GM12872 (cell line): ENCODE measurements around the gene SEMA3D.

Experiments used
- TF ChIP-seq, protein P1 (sequence below): IDR thresholded peaks from 3 replicates; pipeline ENCODE4 v1.5.1; 2011; ENCODE audit warnings: low read depth, mild to moderate bottlenecking, low read length, moderate library complexity; ENCODE audit not compliant: insufficient read depth

Gene SEMA3D

DNA sequence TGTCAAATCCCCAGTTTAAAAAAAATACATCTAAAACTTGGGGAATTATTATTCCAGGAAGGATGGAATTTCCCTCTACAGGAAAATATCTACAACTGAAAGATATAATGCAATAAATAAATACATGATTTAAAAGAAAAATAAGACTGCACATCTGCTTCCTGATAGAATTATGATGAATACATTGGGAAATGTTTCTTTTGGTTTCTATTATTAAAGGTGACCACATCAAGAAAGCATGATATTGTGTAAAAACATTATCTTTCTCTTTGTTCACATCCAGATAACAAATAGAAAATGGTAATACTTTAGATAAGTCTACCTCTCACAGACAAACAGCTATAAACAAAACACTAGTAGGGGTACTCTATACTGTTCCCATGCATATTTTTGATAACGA is 19.2 kb downstream of the SEMA3D start:
- TF ChIP-seq, protein P1, sequence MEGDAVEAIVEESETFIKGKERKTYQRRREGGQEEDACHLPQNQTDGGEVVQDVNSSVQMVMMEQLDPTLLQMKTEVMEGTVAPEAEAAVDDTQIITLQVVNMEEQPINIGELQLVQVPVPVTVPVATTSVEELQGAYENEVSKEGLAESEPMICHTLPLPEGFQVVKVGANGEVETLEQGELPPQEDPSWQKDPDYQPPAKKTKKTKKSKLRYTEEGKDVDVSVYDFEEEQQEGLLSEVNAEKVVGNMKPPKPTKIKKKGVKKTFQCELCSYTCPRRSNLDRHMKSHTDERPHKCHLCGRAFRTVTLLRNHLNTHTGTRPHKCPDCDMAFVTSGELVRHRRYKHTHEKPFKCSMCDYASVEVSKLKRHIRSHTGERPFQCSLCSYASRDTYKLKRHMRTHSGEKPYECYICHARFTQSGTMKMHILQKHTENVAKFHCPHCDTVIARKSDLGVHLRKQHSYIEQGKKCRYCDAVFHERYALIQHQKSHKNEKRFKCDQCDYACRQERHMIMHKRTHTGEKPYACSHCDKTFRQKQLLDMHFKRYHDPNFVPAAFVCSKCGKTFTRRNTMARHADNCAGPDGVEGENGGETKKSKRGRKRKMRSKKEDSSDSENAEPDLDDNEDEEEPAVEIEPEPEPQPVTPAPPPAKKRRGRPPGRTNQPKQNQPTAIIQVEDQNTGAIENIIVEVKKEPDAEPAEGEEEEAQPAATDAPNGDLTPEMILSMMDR: no peak

DNA sequence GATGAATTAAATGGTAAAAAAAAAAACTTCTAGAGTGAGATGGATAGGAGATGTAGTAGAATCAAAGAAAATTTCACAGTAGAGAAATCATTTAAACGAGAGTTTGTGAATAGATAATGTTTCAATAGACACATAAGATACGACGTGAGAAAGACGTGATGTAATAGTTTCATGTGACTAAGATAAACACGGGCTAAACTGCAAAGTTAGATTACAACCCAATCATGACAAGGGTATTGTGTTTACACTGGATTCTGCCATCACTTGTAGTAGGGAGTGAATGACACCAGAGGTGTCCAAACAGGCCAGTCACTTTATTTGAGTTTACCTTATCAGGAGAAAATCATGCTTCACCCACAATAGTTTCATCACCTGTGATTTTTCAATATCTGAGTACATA is 21.6 kb downstream of the SEMA3D start:
- TF ChIP-seq, protein P1: no peak

DNA sequence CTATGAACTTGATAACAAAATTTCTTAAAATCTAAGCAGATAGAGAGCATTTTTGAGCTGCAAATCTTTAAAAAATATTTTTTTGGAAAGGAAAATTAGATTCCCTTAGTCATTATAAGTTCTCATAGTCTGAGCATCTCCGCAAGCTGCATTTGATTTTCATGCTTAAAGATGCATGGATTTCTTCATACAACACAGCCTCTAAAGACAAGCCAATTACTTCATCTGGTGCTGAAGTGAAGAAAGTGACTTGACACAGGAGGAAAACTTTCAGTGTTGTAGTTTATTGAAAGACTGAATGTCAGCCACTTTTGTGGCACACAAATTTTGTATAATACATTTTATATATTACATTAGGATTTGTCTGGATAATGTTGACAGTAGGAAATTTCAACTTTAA is 22.5 kb downstream of the SEMA3D start:
- TF ChIP-seq, protein P1: no peak

DNA sequence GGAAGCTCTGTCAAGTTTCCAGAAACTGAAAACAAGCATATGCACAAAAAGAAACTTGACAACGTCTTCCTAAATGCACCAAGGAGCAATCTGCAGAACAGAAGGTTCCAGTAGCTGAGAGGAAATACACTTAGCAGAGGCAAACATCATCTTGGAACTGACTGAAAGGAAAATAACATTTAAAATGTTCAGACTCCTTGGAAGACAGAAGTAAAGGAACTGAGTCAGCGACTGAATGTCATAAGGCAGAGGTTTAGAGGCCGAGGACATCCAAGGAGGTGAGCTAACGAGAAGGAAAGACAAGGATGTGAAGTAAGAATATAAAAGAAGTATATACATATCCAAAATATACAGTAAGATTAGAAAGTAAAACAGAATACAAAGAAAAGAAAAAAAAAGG is 24.1 kb downstream of the SEMA3D start:
- TF ChIP-seq, protein P1: no peak

DNA sequence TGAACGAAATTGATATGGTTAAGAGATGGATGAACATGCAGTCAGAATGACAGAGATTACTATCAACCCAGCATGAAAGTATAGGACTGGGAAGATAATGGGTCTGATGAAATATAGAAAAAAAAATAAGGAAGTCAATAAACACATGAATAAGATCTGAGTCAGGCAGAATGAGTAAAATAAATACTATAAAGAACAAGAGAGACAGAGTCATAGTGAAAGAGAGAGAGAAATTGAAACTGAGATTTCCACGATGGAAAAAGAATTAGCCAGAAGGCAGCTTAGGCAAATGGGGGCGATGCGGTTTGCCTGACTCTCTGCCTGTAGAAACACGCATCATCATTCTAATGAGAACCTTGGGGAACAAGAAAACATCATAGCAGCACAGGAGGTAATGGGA is 26.6 kb downstream of the SEMA3D start:
- TF ChIP-seq, protein P1: no peak

DNA sequence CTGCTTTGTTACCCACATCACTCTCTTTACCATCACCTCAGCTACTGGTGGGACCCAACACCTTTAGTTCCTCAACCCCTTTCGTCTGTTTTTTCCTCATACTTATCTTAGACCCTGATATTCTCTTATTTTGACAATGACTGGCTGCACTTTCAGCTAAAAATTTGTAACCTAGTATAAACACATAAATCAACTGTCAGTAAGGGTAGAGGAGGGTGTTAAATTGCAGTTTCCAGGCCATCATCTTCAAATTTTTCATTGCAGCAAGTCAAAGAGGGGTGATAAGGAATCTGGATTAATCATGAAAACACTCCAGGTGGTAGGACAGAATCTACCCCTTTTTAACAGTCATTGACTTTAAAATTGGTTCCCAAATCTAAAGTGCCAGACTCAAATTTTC is 27.9 kb downstream of the SEMA3D start:
- TF ChIP-seq, protein P1: no peak

DNA sequence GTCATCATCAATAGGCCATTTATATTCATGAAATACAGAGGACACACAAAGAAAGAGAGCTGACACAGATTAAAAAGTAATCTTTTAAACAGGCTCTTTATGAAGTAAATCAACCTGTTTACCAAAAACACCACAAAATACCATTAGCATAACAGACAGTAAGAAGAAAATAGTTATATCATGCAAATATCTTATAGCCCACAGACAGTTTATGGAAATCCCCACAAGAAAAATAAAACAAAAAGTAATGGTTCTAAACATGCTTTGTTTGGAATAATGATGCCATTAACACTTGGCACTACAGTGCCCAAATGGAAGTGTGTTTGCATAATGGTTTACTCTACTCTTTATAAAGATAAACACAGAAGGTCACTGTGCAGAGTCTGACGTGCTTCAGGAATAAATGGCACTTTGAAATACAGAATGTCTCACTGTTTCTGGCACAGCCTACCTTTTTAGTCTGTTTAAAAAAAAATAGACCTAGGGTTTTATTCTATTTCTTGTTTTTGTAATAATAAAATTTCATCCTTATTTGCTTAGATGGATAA is 30.1 kb downstream of the SEMA3D start:
- TF ChIP-seq, protein P1: no peak
